ENCODE data around the gene PPP1R3F.

Gene PPP1R3F

GRCh38 chrX:49227726-49228125 lies 41.9 kb upstream of the PPP1R3F start:
- DNase-seq: no peak
- peaks cover 79% of the 10 kb centered on the region for H3K9me3 Mint-ChIP-seq

GRCh38 chrX:49228185-49228584 lies 41.4 kb upstream of the PPP1R3F start:
- H3K27ac Mint-ChIP-seq: no peak overlapping the region

More at GRCh38 chrX:49227726-49228125, 41.9 kb upstream of the PPP1R3F start:
- Mint-ChIP-seq H3K4me1 (no peaks in the 10 kb centered on the region), H3K27ac (no peak overlapping the region), H3K4me3 (no peak overlapping the region), H3K36me3 (ENCODE audit: low read depth) (no peaks in the 10 kb centered on the region), H3K27me3 (ENCODE audit: low read depth, poor library complexity) (peaks cover 27% of the 10 kb centered on the region)
- no peak for TF ChIP-seq CTCF (IDR thresholded peaks at IDR 0.05)

GRCh38 chrX:49230500-49231232 lies 38.9 kb upstream of the PPP1R3F start:
- peak overlapping the region; percentile 67 for H3K4me3 Mint-ChIP-seq
- no peak overlapping the region for H3K27ac Mint-ChIP-seq
- no peak for TF ChIP-seq CTCF (IDR thresholded peaks at IDR 0.05)
- peaks cover 7% of the 10 kb centered on the region for H3K4me1 Mint-ChIP-seq
- H3K36me3 Mint-ChIP-seq (ENCODE audit: low read depth): no peaks in the 10 kb centered on the region
- peaks cover 72% of the 10 kb centered on the region for H3K9me3 Mint-ChIP-seq
- peaks cover 21% of the 10 kb centered on the region for H3K27me3 Mint-ChIP-seq (ENCODE audit: low read depth, poor library complexity)
- peak; percentile 56 for DNase-seq

More at GRCh38 chrX:49228185-49228584, 41.4 kb upstream of the PPP1R3F start:
- H3K4me3 Mint-ChIP-seq: no peak overlapping the region
- no peaks in the 10 kb centered on the region for H3K36me3 Mint-ChIP-seq (ENCODE audit: low read depth)
- DNase-seq: no peak
- H3K27me3 Mint-ChIP-seq (ENCODE audit: low read depth, poor library complexity): peaks cover 29% of the 10 kb centered on the region
- H3K9me3 Mint-ChIP-seq: peaks cover 77% of the 10 kb centered on the region
- TF ChIP-seq CTCF (IDR thresholded peaks at IDR 0.05): no peak
- no peaks in the 10 kb centered on the region for H3K4me1 Mint-ChIP-seq

GRCh38 chrX:49231333-49232000 lies 38.1 kb upstream of the PPP1R3F start:
- H3K4me1 Mint-ChIP-seq: peaks cover 9% of the 10 kb centered on the region
- H3K27ac Mint-ChIP-seq: no peak overlapping the region
- no peaks in the 10 kb centered on the region for H3K36me3 Mint-ChIP-seq (ENCODE audit: low read depth)
- peak overlapping the region; percentile 67 for H3K4me3 Mint-ChIP-seq
- no peak for TF ChIP-seq CTCF (IDR thresholded peaks at IDR 0.05)
- H3K27me3 Mint-ChIP-seq (ENCODE audit: low read depth, poor library complexity): peaks cover 18% of the 10 kb centered on the region
- peaks cover 68% of the 10 kb centered on the region for H3K9me3 Mint-ChIP-seq
- DNase-seq: no peak

GRCh38 chrX:49232525-49232924 lies 37.1 kb upstream of the PPP1R3F start:
- no peak for TF ChIP-seq CTCF (IDR thresholded peaks at IDR 0.05)

More at GRCh38 chrX:49232525-49232924, 37.1 kb upstream of the PPP1R3F start:
- Mint-ChIP-seq H3K36me3 (ENCODE audit: low read depth) (peaks cover 5% of the 10 kb centered on the region), H3K4me3 (peak overlapping the region; percentile 27), H3K9me3 (peaks cover 68% of the 10 kb centered on the region), H3K27me3 (ENCODE audit: low read depth, poor library complexity) (peaks cover 14% of the 10 kb centered on the region), H3K27ac (no peak overlapping the region), H3K4me1 (peaks cover 17% of the 10 kb centered on the region)
- no peak for DNase-seq
